ENCODE measurements around the gene PTRH1. TPM values are rescaled to one million over a fixed set of nuclear protein-coding genes. Genes with fewer than 3 reads are reported as not detected.

Gene PTRH1
- total RNA-seq, 4 donors from 2014 or later = 16.9 to 38.6 (median 26.3) TPM

DNA sequence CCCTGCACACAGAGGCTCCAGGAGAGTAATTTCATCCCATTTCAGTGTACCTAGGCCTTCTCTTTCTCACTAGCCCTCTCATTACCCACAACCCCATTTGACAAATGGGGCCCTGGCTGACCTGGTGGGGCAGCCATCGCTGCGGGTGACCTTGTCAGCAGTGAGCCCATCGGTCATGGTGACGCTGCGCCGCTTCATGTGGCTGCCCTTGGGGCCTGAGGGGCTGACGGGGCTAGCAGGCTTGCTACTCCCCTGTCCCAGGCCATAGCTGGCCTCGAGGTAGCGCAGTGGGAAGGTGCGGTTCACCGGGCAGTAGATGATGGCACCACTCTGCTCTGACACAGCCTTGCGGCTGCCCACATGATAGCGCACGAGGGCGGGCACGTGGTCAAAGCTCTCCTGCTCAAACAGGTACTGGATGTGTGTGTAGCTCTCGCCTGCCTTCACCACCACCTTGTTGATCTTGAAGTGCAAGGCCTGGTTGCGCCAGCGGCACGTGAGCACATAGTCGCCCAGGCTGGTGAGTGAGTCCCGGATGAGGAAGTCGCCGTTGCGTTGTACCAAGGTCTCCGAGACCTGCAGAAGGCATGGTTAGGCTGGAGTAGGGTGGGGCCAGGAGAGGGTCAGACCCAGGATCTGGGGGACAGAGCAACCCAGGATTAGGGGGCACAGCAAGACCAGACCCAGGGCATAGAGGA, 33.8 kb upstream of the PTRH1 start:
- Histone ChIP-seq H3K4me1 (peaks cover 0 to 2% of the 10 kb centered on the region in 2 donors), H3K27me3 (peaks cover 7 to 15% (median 7%) of the 10 kb centered on the region in 3 donors), H3K9me3 (no peaks in the 10 kb centered on the region), H3K27ac (no peak overlapping the region), H3K4me3 (no peak overlapping the region), H3K36me3 (no peaks in the 10 kb centered on the region)
- in situ Hi-C loops (cut with MboI; ENCODE audit: low sequenced_read_pairs in 4 of 4) (no loop called here), intact Hi-C loops (cut with DNase I; ENCODE audit: low total_unique reads) (no loop called here)
- DNase-seq (no peak), ATAC-seq (peak in 1 of 2 donors; percentile 14)
- no peak for TF ChIP-seq POLR2A (IDR thresholded peaks at IDR 0.05)
- TF ChIP-seq CTCF (IDR thresholded peaks at IDR 0.05 in 4 of 5, conservative IDR thresholded peaks at IDR 0.05 in 1 of 5) = no peak

DNA sequence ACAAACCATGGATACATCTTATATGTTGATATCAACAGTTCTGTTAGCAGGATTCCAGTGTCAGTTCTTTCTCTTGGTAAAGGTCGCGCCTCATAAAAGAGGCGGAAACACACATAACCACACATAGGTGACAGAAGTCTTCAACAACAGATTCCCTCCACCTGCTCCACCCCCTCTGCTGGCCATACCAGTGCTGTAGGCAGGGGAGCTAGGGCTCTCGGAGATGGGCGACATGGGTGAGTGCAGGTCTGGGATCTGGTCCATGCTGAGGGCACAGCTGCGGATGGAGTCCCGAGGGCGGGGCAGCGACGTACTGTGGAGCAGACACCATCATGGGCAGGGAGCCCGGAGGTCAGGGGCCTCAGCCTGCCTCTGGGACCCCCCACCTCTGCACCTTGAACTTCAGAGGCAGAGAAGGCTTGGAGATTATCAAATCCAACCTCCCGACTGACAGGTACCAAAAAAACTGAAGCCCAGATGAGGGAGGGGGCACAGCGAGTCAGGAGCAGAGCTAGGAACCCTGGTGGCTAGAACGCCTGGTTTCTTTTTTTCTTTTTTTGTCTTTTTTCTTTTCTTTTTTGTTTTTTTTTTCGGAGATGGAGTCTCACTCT, 31.6 kb upstream of the PTRH1 start:
- no peak for ATAC-seq
- no peaks in the 10 kb centered on the region for H3K27me3 ChIP-seq
- no peak for TF ChIP-seq POLR2A (IDR thresholded peaks at IDR 0.05)
- H3K4me1 ChIP-seq = no peaks in the 10 kb centered on the region
- no peak overlapping the region for H3K4me3 ChIP-seq
- no peak overlapping the region for H3K27ac ChIP-seq
- no peaks in the 10 kb centered on the region for H3K9me3 ChIP-seq
- intact Hi-C loops (cut with DNase I; ENCODE audit: low total_unique reads) (no loop called here), in situ Hi-C loops (cut with MboI; ENCODE audit: low sequenced_read_pairs in 4 of 4) (no loop called here)
- H3K36me3 ChIP-seq = no peaks in the 10 kb centered on the region
- no peak for DNase-seq

DNA sequence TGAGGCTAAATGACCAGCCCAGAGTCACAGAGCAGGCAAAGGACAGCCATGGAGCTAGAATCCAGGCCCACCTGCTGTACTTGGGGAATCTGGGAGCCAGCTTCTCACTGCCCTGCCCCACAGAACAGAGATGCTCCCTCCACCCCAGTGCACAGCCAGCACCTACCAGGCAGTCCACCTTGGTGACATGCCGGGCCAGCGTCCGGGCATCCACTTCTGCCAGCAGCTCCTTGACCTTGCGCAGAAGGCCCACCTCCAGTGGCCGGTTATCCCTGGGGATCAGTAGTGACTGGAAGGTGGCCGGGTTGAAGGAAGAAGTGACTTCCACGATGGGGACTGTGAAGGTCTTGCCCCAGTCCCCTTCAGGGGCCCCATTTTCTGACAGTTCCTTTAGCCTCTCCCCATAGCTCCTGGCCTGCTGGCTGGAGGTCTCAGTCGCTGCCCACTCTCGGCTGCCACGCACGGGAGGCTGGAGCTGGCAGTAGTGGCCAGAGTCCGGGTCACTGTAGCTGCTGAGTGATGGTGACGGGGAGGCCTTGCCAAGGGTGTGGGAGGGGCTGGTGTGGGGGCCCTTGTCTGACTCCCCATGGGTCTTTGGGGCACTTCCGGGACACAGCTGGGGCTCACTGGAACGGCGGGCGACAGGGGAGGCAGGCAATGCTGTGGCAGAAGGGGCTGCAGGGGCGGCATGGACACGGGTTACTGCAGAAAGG, 29.1 kb upstream of the PTRH1 start:
- no peak for DNase-seq
- intact Hi-C loops (cut with DNase I; ENCODE audit: low total_unique reads) = no loop called here
- Histone ChIP-seq H3K27ac (no peak overlapping the region), H3K4me1 (peaks cover 11 to 18% of the 10 kb centered on the region in 2 donors), H3K4me3 (no peak overlapping the region), H3K27me3 (no peaks in the 10 kb centered on the region), H3K9me3 (no peaks in the 10 kb centered on the region), H3K36me3 (no peaks in the 10 kb centered on the region)
- TF ChIP-seq POLR2A (IDR thresholded peaks at IDR 0.05) (no peak), CTCF (IDR thresholded peaks at IDR 0.05 in 4 of 5, conservative IDR thresholded peaks at IDR 0.05 in 1 of 5) (no peak)
- in situ Hi-C loops (cut with MboI; ENCODE audit: low sequenced_read_pairs in 4 of 4) = no loop called here
- no peak for ATAC-seq

GRCh38 chr9:127742435-127743088, 27.1 kb upstream of the PTRH1 start:
- peak; percentile 35 to 64 for DNase-seq
- Histone ChIP-seq H3K4me3 (peak overlapping the region in 2 of 4 donors; percentile 10 to 26), H3K27ac (peak overlapping the region; percentile 13 to 90 (median 87)), H3K4me1 (peaks cover 11 to 18% of the 10 kb centered on the region in 2 donors), H3K36me3 (no peaks in the 10 kb centered on the region), H3K9me3 (no peaks in the 10 kb centered on the region), H3K27me3 (no peaks in the 10 kb centered on the region)
- intact Hi-C loops (cut with DNase I; ENCODE audit: low total_unique reads) (no loop called here), in situ Hi-C loops (cut with MboI; ENCODE audit: low sequenced_read_pairs in 4 of 4) (no loop called here)
- ATAC-seq = peak; percentile 8 to 13
- TF ChIP-seq POLR2A (IDR thresholded peaks at IDR 0.05) = peak in 1 of 2 donors; percentile 11
- no peak for TF ChIP-seq CTCF (IDR thresholded peaks at IDR 0.05 in 4 of 5, conservative IDR thresholded peaks at IDR 0.05 in 1 of 5)
